DMS79 (cell line): Measurements from ENCODE around the gene FBXO34.

Experiments used
- DNase-seq: peaks from one replicate; lab custom pipeline; 2025; lab: John Stamatoyannopoulos, UW

The FBXO34 gene

GRCh38 chr14:55272922-55273321 lies 1.7 kb downstream of the FBXO34 start:
- no peak for DNase-seq

- no peak for DNase-seq
These were observed 2.9 kb downstream of the FBXO34 start for GRCh38 chr14:55274146-55274545.

- DNase-seq = no peak
These were observed 3.5 kb downstream of the FBXO34 start for GRCh38 chr14:55274751-55275150.

- DNase-seq = no peak
These were observed 5.5 kb downstream of the FBXO34 start for GRCh38 chr14:55276736-55277135.

GRCh38 chr14:55277972-55278740 lies 6.9 kb downstream of the FBXO34 start:
- no peak for DNase-seq

- no peak for DNase-seq
These were observed 8.2 kb downstream of the FBXO34 start for GRCh38 chr14:55279384-55279783.

- DNase-seq = no peak
These were observed 10.2 kb downstream of the FBXO34 start for GRCh38 chr14:55281316-55281839.

- DNase-seq = no peak
These were observed 13.9 kb downstream of the FBXO34 start for GRCh38 chr14:55285048-55285652.

- DNase-seq = no peak
These were observed 17.2 kb downstream of the FBXO34 start for GRCh38 chr14:55288439-55288838.

GRCh38 chr14:55291480-55292081 lies 20.4 kb downstream of the FBXO34 start:
- DNase-seq = no peak

- DNase-seq = no peak
These were observed 23.4 kb downstream of the FBXO34 start for GRCh38 chr14:55294603-55295002.

- DNase-seq = no peak
These were observed 26.6 kb downstream of the FBXO34 start for GRCh38 chr14:55297611-55298499.

- no peak for DNase-seq
These were observed 27.2 kb downstream of the FBXO34 start for GRCh38 chr14:55298500-55298822.

GRCh38 chr14:55301437-55302121 lies 30.4 kb downstream of the FBXO34 start:
- DNase-seq = no peak

GRCh38 chr14:55302367-55303124 lies 31.3 kb downstream of the FBXO34 start:
- DNase-seq = no peak

GRCh38 chr14:55303125-55303499 lies 31.9 kb downstream of the FBXO34 start:
- no peak for DNase-seq

GRCh38 chr14:55303691-55304145 lies 32.5 kb downstream of the FBXO34 start:
- DNase-seq = no peak

GRCh38 chr14:55306938-55307589 lies 35.8 kb downstream of the FBXO34 start:
- no peak for DNase-seq

- no peak for DNase-seq
These were observed 37.9 kb downstream of the FBXO34 start for GRCh38 chr14:55309154-55309553.

- no peak for DNase-seq
These were observed 38.6 kb downstream of the FBXO34 start for GRCh38 chr14:55309761-55310365.
